MG63 (cell line): ENCODE results near the gene CXCL16. TPM values are rescaled to one million over a fixed set of nuclear protein-coding genes. Genes with fewer than 3 reads are reported as not detected.

Source experiments
- DNase-seq: peaks from one replicate; pipeline ENCODE4 v3.0.0-alpha.2; 2020
- H3K27me3 ChIP-seq: fragments of 250-450 bp; sonication (Bioruptor Pico); 2 replicates; pipeline ENCODE4 v1.5.1; 2020; ENCODE audit warnings: mild to moderate bottlenecking, moderate library complexity
- H3K36me3 ChIP-seq: fragments of 250-450 bp; sonication (Bioruptor Pico); 2 replicates; pipeline ENCODE4 v1.5.1; 2020; ENCODE audit warnings: mild to moderate bottlenecking, moderate library complexity
- H3K4me3 ChIP-seq: fragments of 250-450 bp; sonication (Bioruptor Pico); 2 replicates; pipeline ENCODE4 v1.5.1; 2020; ENCODE audit warnings: mild to moderate bottlenecking, moderate library complexity
- H3K9me3 ChIP-seq: fragments of 250-450 bp; sonication (Bioruptor Pico); 2 replicates; pipeline ENCODE4 v1.5.1; 2020; ENCODE audit warnings: mild to moderate bottlenecking, moderate library complexity
- total RNA-seq: library from RNA; depleted of rRNA; stranded (reverse); fragments of >200 nt; shearing (Covaris generic); gene quantifications from 2 replicates; pipeline ENCODE4 v1.2.3, GENCODE V29; 2014; ENCODE audit warnings: low replicate concordance; rRNA removed

The CXCL16 gene, protein sequence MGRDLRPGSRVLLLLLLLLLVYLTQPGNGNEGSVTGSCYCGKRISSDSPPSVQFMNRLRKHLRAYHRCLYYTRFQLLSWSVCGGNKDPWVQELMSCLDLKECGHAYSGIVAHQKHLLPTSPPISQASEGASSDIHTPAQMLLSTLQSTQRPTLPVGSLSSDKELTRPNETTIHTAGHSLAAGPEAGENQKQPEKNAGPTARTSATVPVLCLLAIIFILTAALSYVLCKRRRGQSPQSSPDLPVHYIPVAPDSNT
- 1.8 and 3.7 TPM in 2 replicates for total RNA-seq

- H3K36me3 ChIP-seq: no peaks in the 10 kb centered on the region
Observed at GRCh38 chr17:4739122-4740024, at the start of gene CXCL16, which contains the start of gene ZMYND15. TSS of gene CXCL16 (minus strand) at chr17:4739928. CDS start at chr17:4739339, 589 bp downstream. TSS of gene ZMYND15 (plus strand) at chr17:4739833. CDS start at chr17:4740549, 716 bp downstream.

GRCh38 chr17:4788807-4789700 is 49.3 kb upstream of the CXCL16 start, which contains the start of gene GLTPD2:
TSS of gene GLTPD2 (plus strand) at chr17:4788964. CDS start at chr17:4789012, 48 bp downstream.
- H3K36me3 ChIP-seq: no peaks in the 10 kb centered on the region
- no peaks in the 10 kb centered on the region for H3K9me3 ChIP-seq
- H3K27me3 ChIP-seq: no peaks in the 10 kb centered on the region
- peak within 1 kb of the TSS; percentile 52 for H3K4me3 ChIP-seq
- DNase-seq: no peak

More at GRCh38 chr17:4739122-4740024, at the start of gene CXCL16, which contains the start of gene ZMYND15:
- Histone ChIP-seq H3K9me3 (no peaks in the 10 kb centered on the region), H3K27me3 (no peaks in the 10 kb centered on the region), H3K4me3 (peak within 1 kb of the TSS; percentile 58)
- DNase-seq: peak; percentile 56

DNA sequence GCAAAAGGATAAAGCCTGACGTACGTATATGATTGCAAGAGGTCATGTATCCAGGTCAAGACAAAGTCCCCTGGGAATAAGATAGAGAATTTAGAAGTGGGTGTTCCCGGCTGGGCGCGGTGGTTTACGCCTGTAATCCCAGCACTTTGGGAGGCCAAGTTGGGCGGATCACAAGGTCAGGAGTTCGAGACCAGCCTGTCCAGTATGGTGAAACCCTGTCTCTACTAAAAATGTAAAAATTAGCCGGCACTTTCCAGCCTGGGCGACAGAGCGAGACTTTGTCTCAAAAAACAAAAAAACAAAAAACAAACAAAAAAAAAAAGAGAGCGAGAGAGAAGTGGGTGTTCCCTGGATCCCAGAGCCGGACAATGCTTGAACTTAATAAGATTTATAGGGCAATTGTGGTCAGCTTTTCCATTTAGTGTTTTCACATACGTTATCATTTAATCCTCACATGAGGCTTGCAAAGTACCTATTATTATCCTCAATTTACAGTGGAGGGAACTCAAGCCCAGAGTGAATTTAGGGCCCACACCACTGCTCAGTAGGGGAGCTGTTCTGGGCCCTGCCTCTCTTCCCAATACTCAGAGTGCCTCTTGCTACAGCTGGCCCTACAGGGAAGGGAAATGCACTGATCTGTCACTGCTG is 48.6 kb upstream of the CXCL16 start:
- Histone ChIP-seq H3K4me3 (no peak overlapping the region), H3K9me3 (no peaks in the 10 kb centered on the region), H3K27me3 (no peaks in the 10 kb centered on the region), H3K36me3 (no peaks in the 10 kb centered on the region)
- no peak for DNase-seq

- H3K9me3 ChIP-seq: no peaks in the 10 kb centered on the region
- DNase-seq: no peak
- no peak overlapping the region for H3K4me3 ChIP-seq
- no peaks in the 10 kb centered on the region for H3K27me3 ChIP-seq
- no peaks in the 10 kb centered on the region for H3K36me3 ChIP-seq
Observed at GRCh38 chr17:4786516-4786915, 46.8 kb upstream of the CXCL16 start.

DNA sequence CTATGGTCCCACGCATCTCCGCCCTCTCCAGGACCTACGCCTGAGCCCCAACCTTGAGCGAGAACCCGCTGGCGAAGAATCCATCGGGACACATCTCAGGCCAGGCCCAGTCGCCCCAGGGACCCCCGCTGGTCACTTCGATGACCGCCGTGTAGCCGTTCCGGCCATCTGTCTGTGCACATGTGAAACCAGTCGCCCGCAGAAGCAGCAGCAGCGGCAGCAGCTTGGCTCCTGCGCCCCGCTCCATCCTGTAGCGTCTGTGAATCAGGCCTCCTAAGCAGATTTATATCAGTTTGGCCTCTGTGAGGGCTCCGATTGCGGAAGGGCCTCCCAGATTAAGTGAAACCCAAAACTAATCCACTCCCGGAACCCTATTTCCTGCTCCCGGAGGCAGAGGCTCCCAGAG is 46.4 kb upstream of the CXCL16 start, which contains the start of gene VMO1:
Gene VMO1, minus strand, starts transcription at position 259 of the 406 bp plus-strand sequence. Its CDS starts 12 bp downstream, at position 247.
- no peak within 1 kb of the TSS for H3K4me3 ChIP-seq
- H3K36me3 ChIP-seq: no peaks in the 10 kb centered on the region
- H3K27me3 ChIP-seq: no peaks in the 10 kb centered on the region
- DNase-seq: no peak
- no peaks in the 10 kb centered on the region for H3K9me3 ChIP-seq

- H3K4me3 ChIP-seq: no peak overlapping the region
Observed at GRCh38 chr17:4785311-4786105, 45.8 kb upstream of the CXCL16 start.

DNA sequence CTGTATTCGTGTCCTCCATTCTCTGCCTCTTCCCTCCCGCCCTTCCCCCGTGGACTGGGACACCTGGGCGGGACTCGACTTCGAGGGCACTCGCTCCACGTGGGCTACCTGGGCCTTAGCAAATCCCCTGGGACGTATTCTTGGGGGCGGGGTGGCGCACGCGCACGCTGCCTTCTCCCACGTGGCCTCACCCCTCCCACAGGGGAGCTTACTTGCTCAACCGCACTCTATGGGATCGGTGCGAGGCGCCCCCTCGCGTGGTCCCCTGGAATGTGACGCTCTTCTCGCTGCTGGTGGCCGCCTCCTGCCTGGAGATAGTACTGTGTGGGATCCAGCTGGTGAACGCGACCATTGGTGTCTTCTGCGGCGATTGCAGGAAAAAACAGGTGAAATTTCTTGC is 42.9 kb upstream of the CXCL16 start:
- Histone ChIP-seq H3K9me3 (no peaks in the 10 kb centered on the region), H3K4me3 (no peak overlapping the region), H3K27me3 (no peaks in the 10 kb centered on the region), H3K36me3 (no peaks in the 10 kb centered on the region)
- DNase-seq: no peak

More at GRCh38 chr17:4785311-4786105, 45.8 kb upstream of the CXCL16 start:
- DNase-seq: no peak
- no peaks in the 10 kb centered on the region for H3K9me3 ChIP-seq
- no peaks in the 10 kb centered on the region for H3K27me3 ChIP-seq
- H3K36me3 ChIP-seq: no peaks in the 10 kb centered on the region

- no peaks in the 10 kb centered on the region for H3K36me3 ChIP-seq
- no peaks in the 10 kb centered on the region for H3K27me3 ChIP-seq
- H3K9me3 ChIP-seq: no peaks in the 10 kb centered on the region
- no peak overlapping the region for H3K4me3 ChIP-seq
- no peak for DNase-seq
Observed at GRCh38 chr17:4780325-4780955, 40.7 kb upstream of the CXCL16 start.

- DNase-seq: no peak
- no peaks in the 10 kb centered on the region for H3K9me3 ChIP-seq
- H3K36me3 ChIP-seq: no peaks in the 10 kb centered on the region
- no peak overlapping the region for H3K4me3 ChIP-seq
- H3K27me3 ChIP-seq: no peaks in the 10 kb centered on the region
Observed at GRCh38 chr17:4777969-4778760, 38.4 kb upstream of the CXCL16 start.

GRCh38 chr17:4772235-4772613 is 32.5 kb upstream of the CXCL16 start:
- no peaks in the 10 kb centered on the region for H3K27me3 ChIP-seq
- H3K36me3 ChIP-seq: no peaks in the 10 kb centered on the region
- no peak overlapping the region for H3K4me3 ChIP-seq
- H3K9me3 ChIP-seq: no peaks in the 10 kb centered on the region
- DNase-seq: no peak

DNA sequence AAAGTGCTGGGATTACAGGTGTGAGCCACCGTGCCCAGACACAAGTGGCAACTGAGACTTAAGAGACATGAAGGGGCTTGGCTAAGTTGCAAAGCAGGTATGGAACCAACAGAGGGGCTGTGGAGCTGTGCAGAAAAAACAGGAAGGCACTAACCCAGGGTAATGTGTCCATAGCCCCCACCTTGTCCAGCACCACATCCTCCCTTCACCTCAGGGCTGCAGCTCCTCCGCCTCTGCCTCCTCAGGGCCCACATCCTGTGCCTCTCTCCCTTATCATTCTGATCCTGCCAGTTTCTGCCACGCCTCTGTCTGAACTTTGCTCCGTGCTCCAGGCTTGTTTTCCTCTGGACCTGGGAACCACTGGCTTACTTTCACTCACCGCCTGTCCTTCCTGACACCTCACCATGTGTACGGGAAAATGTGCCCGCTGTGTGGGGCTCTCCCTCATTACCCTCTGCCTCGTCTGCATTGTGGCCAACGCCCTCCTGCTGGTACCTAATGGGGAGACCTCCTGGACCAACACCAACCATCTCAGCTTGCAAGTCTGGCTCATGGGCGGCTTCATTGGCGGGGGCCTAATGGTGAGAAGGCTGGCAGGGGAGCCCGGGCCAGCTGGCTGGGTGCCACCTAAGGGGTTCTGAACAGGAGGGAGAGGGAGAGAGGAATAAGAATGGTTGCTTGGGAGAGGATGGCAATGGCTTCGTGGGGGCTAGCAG is 31.9 kb upstream of the CXCL16 start, which contains the start of gene TM4SF5:
Gene TM4SF5, plus strand, starts transcription at position 368 of the 716 bp plus-strand sequence. Its CDS starts 37 bp downstream, at position 405.
- H3K9me3 ChIP-seq: no peaks in the 10 kb centered on the region
- no peak for DNase-seq
- no peaks in the 10 kb centered on the region for H3K36me3 ChIP-seq
- no peak within 1 kb of the TSS for H3K4me3 ChIP-seq
- no peaks in the 10 kb centered on the region for H3K27me3 ChIP-seq

GRCh38 chr17:4769628-4770027 is 29.9 kb upstream of the CXCL16 start:
- no peak for DNase-seq
- no peaks in the 10 kb centered on the region for H3K9me3 ChIP-seq
- no peaks in the 10 kb centered on the region for H3K36me3 ChIP-seq
- no peak overlapping the region for H3K4me3 ChIP-seq
- no peaks in the 10 kb centered on the region for H3K27me3 ChIP-seq

DNA sequence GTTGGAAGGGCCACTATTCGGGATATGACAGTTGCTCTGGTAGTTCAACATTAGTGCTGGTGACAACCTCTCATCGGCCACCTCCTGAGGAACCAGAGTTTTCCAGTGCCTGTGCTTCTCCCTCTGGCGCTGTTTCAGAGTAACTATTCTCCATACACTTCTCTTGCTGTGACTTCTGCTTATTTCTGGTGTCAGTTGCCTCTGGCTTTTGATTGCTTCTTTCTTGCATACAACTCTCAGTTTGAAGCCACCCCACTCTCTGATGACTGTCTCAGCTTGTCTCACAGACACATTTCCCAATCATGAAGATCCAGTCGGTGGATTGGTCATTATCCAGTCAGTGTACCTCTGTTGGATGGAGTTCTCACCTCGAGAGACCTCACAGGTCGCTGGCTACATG is 28.6 kb upstream of the CXCL16 start:
- Histone ChIP-seq H3K9me3 (no peaks in the 10 kb centered on the region), H3K36me3 (no peaks in the 10 kb centered on the region), H3K27me3 (no peaks in the 10 kb centered on the region), H3K4me3 (no peak overlapping the region)
- no peak for DNase-seq
